K562 (cell line): ENCODE measurements around the gene ANKRD34A. TPM values are rescaled to one million over a fixed set of nuclear protein-coding genes. Genes with fewer than 3 reads are reported as not detected.

Experiments
- CBX8 ChIP-seq: fragments of 200-600 bp; sonication (generic); IDR thresholded peaks from 2 replicates; pipeline ENCODE4 v1.6.1; 2012; ENCODE audit warnings: borderline replicate concordance, mixed run types, low read depth, mild to moderate bottlenecking, moderate library complexity, mixed read lengths, low read length, control low read depth, inconsistent platforms; ENCODE audit not compliant: poor library complexity, severe bottlenecking; ENCODE audit errors: extremely low read depth
- CC2D1A ChIP-seq: fragments of 450-650 bp; IDR thresholded peaks from 2 replicates; pipeline ENCODE4 v1.6.1; 2017; ENCODE audit warnings: mild to moderate bottlenecking
- DEAF1 ChIP-seq: fragments of 450-650 bp; formaldehyde crosslinking; IDR thresholded peaks from 2 replicates; pipeline ENCODE4 v1.4.0; 2020; ENCODE audit warnings: mild to moderate bottlenecking, moderate library complexity
- EGR1 ChIP-seq: fragments of 450-650 bp; conservative IDR thresholded peaks from 2 replicates; pipeline ENCODE4 v1.6.1; 2017; ENCODE audit warnings: mild to moderate bottlenecking
- ELF1 ChIP-seq: fragments of 200-800 bp; sonication (Bioruptor generic); IDR thresholded peaks from 2 replicates; pipeline ENCODE4 v1.6.1; 2016; ENCODE audit warnings: missing genetic modification characterization, missing compliant biosample characterization
- EP300 ChIP-seq: IDR thresholded peaks from 2 replicates; pipeline ENCODE4 v1.6.1; 2012; ENCODE audit warnings: low read length, improper control_type of control experiment
- ETV1 ChIP-seq: fragments of 450-650 bp; conservative IDR thresholded peaks from 2 replicates; pipeline ENCODE4 v1.6.1; 2016; ENCODE audit warnings: missing genetic modification characterization, control low read depth, low read depth, missing compliant biosample characterization
- FOXK2 ChIP-seq, 2 experiments: fragments of 450-650 bp; IDR thresholded peaks in 1 of 2; conservative IDR thresholded peaks in 1 of 2; 2 replicates each; pipeline ENCODE4 v1.6.1; 2016; ENCODE audit warnings: low read depth in 2 of 2, mild to moderate bottlenecking in 1 of 2
- KAT7 ChIP-seq: sonication (generic); formaldehyde crosslinking; IDR thresholded peaks from 2 replicates; pipeline ENCODE4 v1.8.0; 2022; ENCODE audit warnings: missing genetic modification reagents, mild to moderate bottlenecking, borderline replicate concordance
- NCOA1 ChIP-seq: fragments of 450-650 bp; IDR thresholded peaks from 2 replicates; pipeline ENCODE4 v1.6.1; 2016; ENCODE audit warnings: low read depth
- NEUROD1 ChIP-seq: fragments of 150-350 bp; IDR thresholded peaks from 2 replicates; pipeline ENCODE4 v1.6.1; 2014; ENCODE audit warnings: borderline replicate concordance, low read length, low read depth; ENCODE audit not compliant: partially characterized antibody
- NFIC ChIP-seq: fragments of 450-650 bp; IDR thresholded peaks from 2 replicates; pipeline ENCODE4 v1.6.1; 2017; ENCODE audit warnings: mild to moderate bottlenecking, inconsistent platforms
- NRF1 ChIP-seq, 2 experiments: fragments of 450-650 bp; IDR thresholded peaks in 1 of 2; conservative IDR thresholded peaks in 1 of 2; 2 replicates each; pipeline ENCODE4 v1.6.1; 2014; ENCODE audit warnings: mild to moderate bottlenecking in 2 of 2
- POLR2B ChIP-seq: fragments of 450-650 bp; IDR thresholded peaks from 2 replicates; pipeline ENCODE4 v1.6.1; 2018; ENCODE audit warnings: low read depth; ENCODE audit not compliant: partially characterized antibody
- SIN3A ChIP-seq, 2 experiments: fragments of 150-350 bp in 1 of 2; IDR thresholded peaks; 2 replicates each; pipeline ENCODE4 v1.6.1; 2011 to 2016; ENCODE audit warnings: borderline replicate concordance in 2 of 2, low read depth in 2 of 2, low read length in 2 of 2, mild to moderate bottlenecking in 2 of 2, moderate library complexity in 2 of 2; ENCODE audit not compliant: control insufficient read depth in 1 of 2
- SMARCB1 ChIP-seq: IDR thresholded peaks from 2 replicates; pipeline ENCODE4 v1.6.1; 2011; ENCODE audit warnings: improper control_type of control experiment, low read depth; ENCODE audit not compliant: insufficient read length
- SMARCE1 ChIP-seq: fragments of 450-650 bp; IDR thresholded peaks from 2 replicates; pipeline ENCODE4 v1.7.1; 2016; ENCODE audit warnings: mild to moderate bottlenecking
- SRSF1 ChIP-seq: fragments of 200-400 bp; formaldehyde crosslinking; IDR thresholded peaks from 2 replicates; pipeline ENCODE4 v1.6.1; 2017; ENCODE audit warnings: mild to moderate bottlenecking, low read depth, low read length, moderate library complexity
- TARDBP ChIP-seq: fragments of 450-650 bp; IDR thresholded peaks from 2 replicates; pipeline ENCODE4 v1.6.1; 2016
- TRIM24 ChIP-seq, 2 experiments: fragments of 450-650 bp; IDR thresholded peaks; 2 replicates each; pipeline ENCODE4 v1.6.1; 2016
- ZNF395 ChIP-seq: fragments of 200-800 bp; sonication (Bioruptor generic); IDR thresholded peaks from 2 replicates; pipeline ENCODE4 v1.6.1; 2017; ENCODE audit warnings: missing genetic modification characterization, missing compliant biosample characterization
- ZNF75A ChIP-seq: fragments of 450-650 bp; formaldehyde crosslinking; IDR thresholded peaks from 2 replicates; pipeline ENCODE4 v1.4.0; 2020; ENCODE audit warnings: mild to moderate bottlenecking
- polyA plus RNA-seq, 8 experiments: library from polyadenylated mRNA; depleted of rRNA in 4 of 8; stranded (reverse) in 5 of 8; unstranded in 3 of 8; fragments of >200 nt; fragmentation: Nextera tagmentation in 2 of 8; fragmentation: Illumina TruSeq in 1 of 8; extraction: Ambion mirVana in 2 of 8; extraction: Trizol in 1 of 8; gene quantifications; 2 replicates each; pipeline versions ENCODE4 v1.2.1 to v1.2.3, GENCODE V29; 2011 to 2014; ENCODE audit warnings: inconsistent platforms in 1 of 8, missing spikeins in 1 of 8
- total RNA-seq, 7 experiments: library from RNA; depleted of rRNA in 6 of 7; stranded (reverse); fragments of >200 nt in 6 of 7; fragmentation: Illumina TruSeq in 2 of 7; extraction: Trizol in 2 of 7; gene quantifications; 2 replicates each; pipeline versions ENCODE4 v1.2.1 to v1.2.3, GENCODE V29; 2011 to 2021; ENCODE audit warnings: low replicate concordance in 1 of 7
- TF ChIP-seq, protein P1 (sequence below): sonication (generic); formaldehyde crosslinking; IDR thresholded peaks from 2 replicates; pipeline ENCODE4 v1.8.0; 2022; ENCODE audit warnings: mild to moderate bottlenecking, missing genetic modification reagents
- TF ChIP-seq, protein P2 (sequence below): fragments of 250-450 bp; sonication (Bioruptor Pico); IDR thresholded peaks from 2 replicates; pipeline ENCODE4 v1.4.0; 2020; ENCODE audit warnings: borderline replicate concordance

ANKRD34A gene
- total and polyA plus RNA-seq, 9 of the 15 experiments (the other 6 are each of a cell fraction or from before 2014, with no cell fraction given), result 0.06 to 1.6 (median 0.43) TPM

GRCh38 chr1:145996433-145997015 lies 32.1 kb upstream of the ANKRD34A start, which contains the start of gene TXNIP (continued):
- TF ChIP-seq SMARCB1 (no peak), FOXK2 (conservative IDR thresholded peaks at IDR 0.05 in 1 of 2, IDR thresholded peaks at IDR 0.05 in 1 of 2; ENCODE audit: low read depth in 2 of 2) (peak; percentile 99 to 100), TARDBP (peak; percentile 49), EGR1 (peak; percentile 56), EP300 (peak; percentile 91), CC2D1A (peak; percentile 100), ZNF395 (peak; percentile 55), DEAF1 (CRISPR knock-in tag) (no peak), ELF1 (tag) (peak; percentile 95), ETV1 (peak; percentile 83), NRF1 (conservative IDR thresholded peaks at IDR 0.05 in 1 of 2, IDR thresholded peaks at IDR 0.05 in 1 of 2) (peak; percentile 90 to 92), NCOA1 (peak; percentile 96), CBX8 (no peak), NEUROD1 (peak; percentile 95), SIN3A (IDR thresholded peaks at IDR 0.05; ENCODE audit: borderline replicate concordance in 2 of 2, control insufficient read depth in 1 of 2, low read depth in 2 of 2, low read length in 2 of 2) (peak; percentile 83 to 87; a peak in 3 of 4 replicates), KAT7 (CRISPR knock-in tag) (no peak), NFIC (peak; percentile 89), SMARCE1 (peak; percentile 56; the same call in 1 of the 2 replicates), POLR2B (peak; percentile 99), ZNF75A (CRISPR knock-in tag) (0 out of 2 replicates have a peak, but pooled peaks have one; percentile 49), TRIM24 (IDR thresholded peaks at IDR 0.05) (peak; percentile 61 to 84; a peak in 3 of 4 replicates), SRSF1 (no peak)
- TF ChIP-seq, protein P1, sequence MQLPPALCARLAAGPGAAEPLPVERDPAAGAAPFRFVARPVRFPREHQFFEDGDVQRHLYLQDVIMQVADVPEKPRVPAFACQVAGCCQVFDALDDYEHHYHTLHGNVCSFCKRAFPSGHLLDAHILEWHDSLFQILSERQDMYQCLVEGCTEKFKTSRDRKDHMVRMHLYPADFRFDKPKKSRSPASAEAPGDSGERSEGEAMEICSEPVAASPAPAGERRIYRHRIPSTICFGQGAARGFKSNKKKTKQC (CRISPR knock-in tag), result peak; percentile 78; the same call in 1 of the 2 replicates
- TF ChIP-seq, protein P2, sequence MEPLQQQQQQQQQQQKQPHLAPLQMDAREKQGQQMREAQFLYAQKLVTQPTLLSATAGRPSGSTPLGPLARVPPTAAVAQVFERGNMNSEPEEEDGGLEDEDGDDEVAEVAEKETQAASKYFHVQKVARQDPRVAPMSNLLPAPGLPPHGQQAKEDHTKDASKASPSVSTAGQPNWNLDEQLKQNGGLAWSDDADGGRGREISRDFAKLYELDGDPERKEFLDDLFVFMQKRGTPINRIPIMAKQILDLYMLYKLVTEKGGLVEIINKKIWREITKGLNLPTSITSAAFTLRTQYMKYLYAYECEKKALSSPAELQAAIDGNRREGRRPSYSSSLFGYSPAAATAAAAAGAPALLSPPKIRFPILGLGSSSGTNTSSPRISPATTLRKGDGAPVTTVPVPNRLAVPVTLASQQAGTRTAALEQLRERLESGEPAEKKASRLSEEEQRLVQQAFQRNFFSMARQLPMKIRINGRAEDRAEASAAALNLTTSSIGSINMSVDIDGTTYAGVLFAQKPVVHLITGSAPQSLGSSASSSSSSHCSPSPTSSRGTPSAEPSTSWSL, result no peak
